Suprapubic skin (tissue), 3 donors: ENCODE results near the gene MUSK.

ENCODE experiments used
- CTCF ChIP-seq, 2 donors: fragments of 200-600 bp in 1 of 2; fragments of 450-650 bp in 1 of 2; sonication (generic) in 1 of 2; IDR thresholded peaks; one replicate each; pipeline ENCODE4 v1.5.1; 2016 to 2019; ENCODE audit warnings: antibody characterized with exemption in 2 of 2, mild to moderate bottlenecking in 1 of 2, moderate library complexity in 1 of 2
- EP300 ChIP-seq: sonication (generic); formaldehyde crosslinking; IDR thresholded peaks from one replicate; pipeline ENCODE4 v1.6.1; 2017; ENCODE audit warnings: antibody characterized with exemption
- POLR2A ChIP-seq, 2 donors: fragments of 450-650 bp; IDR thresholded peaks; one replicate each; pipeline ENCODE4 v1.6.1; 2017; ENCODE audit warnings: antibody characterized with exemption in 2 of 2, mild to moderate bottlenecking in 2 of 2, moderate library complexity in 2 of 2

- TF ChIP-seq POLR2A (IDR thresholded peaks at IDR 0.05) = no peak
- TF ChIP-seq CTCF (IDR thresholded peaks at IDR 0.05) = no peak
- no peak for TF ChIP-seq EP300
Measured at GRCh38 chr9:110669433-110669832, 842 bp downstream of the MUSK start.
